ENCODE data around the gene SDK1. TPM values are rescaled to one million over a fixed set of nuclear protein-coding genes. Genes with fewer than 3 reads are reported as not detected.

The SDK1 gene
- total and polyA plus RNA-seq, 10 of the 15 experiments (the other 5 are each of a cell fraction or from before 2014, with no cell fraction given) = 0.14 to 0.33 TPM; not detected in 8

DNA sequence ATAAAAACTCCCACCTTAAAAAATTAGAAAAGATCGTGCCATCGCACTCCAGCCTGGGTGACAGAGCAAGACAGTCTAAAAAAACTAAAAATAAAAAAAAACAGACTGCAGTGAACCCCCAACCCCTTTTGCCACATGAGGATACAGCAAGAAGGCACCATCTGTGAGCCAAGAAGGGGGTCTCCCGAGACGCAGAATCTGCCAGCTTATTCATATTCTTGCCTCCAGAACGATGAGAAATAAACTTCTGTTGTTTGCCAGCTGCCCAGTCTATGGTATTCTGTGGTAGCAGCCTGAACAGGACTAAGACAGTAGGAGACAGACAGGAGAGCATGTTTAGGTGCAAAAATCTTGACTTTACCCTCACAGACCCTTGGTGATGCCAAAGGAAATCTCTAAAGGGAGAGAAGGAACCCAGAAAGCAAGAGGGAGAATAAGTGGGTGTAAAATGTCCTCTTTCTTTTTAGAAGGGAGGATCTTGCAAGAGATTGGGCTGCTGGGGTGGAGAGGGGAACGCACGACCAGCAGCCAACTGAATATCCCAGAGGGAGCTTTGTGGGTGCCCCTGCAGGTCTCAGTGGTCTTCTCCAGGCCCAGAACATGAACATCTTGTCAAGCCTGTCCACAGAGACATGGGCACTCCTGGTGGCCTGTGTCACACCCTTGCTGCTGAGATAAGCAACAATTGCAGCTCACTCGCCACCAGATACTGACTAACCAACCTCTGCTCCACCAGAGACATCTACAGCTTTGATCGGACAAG is 980.4 kb downstream of the SDK1 start:
- in situ Hi-C loops (cut with MboI) = no loop called here
- no peak overlapping the region for H2AFZ ChIP-seq (ENCODE audit: control insufficient read depth, low read depth, low read length)
- DNase-seq (ENCODE audit: low read depth, low spot score) (no peak), FAIRE-seq (no peak), ATAC-seq (no peak)
- CTCF ChIA-PET = no interaction called here
- H3K9me3 ChIP-seq (replicated peaks; ENCODE audit: control insufficient read depth, insufficient read depth, low read length) = no peaks in the 10 kb centered on the region; the same call in 2 of the 3 replicates
- H3K36me3 ChIP-seq (ENCODE audit: control insufficient read depth in 2 of 2, insufficient read depth in 2 of 2, low read length in 1 of 2) = no peaks in the 10 kb centered on the region
- no peaks in the 10 kb centered on the region for H3K4me1 ChIP-seq (ENCODE audit: control insufficient read depth, insufficient read depth, low read length)
- no peaks in the 10 kb centered on the region for H3K79me2 ChIP-seq (ENCODE audit: control insufficient read depth, insufficient read depth, low read length)
- SMC1A ChIA-PET (ENCODE audit: uncharacterized antibody, unreplicated experiment) = no interaction called here
- POLR2A ChIA-PET = no interaction called here
- H3K9ac ChIP-seq (ENCODE audit: control insufficient read depth, insufficient read depth, low read length) = no peak overlapping the region
- no peaks in the 10 kb centered on the region for H3K27me3 ChIP-seq (replicated peaks in 1 of 2; ENCODE audit: control insufficient read depth in 2 of 2, insufficient read depth in 2 of 2, low read length in 1 of 2)
- 37% methylated on average over 9 of the region's 9 CpGs for WGBS (ENCODE audit: insufficient coverage, insufficient replicate concordance, low lambda C conversion rate, missing lambda C conversion rate)
- H3K27ac ChIP-seq (ENCODE audit: control insufficient read depth, insufficient read depth) = no peak overlapping the region
- H3K4me2 ChIP-seq (ENCODE audit: control insufficient read depth, insufficient read depth) = no peak overlapping the region
- BruUV-seq (replicated peaks) = no TSS peak
- no peaks in the 10 kb centered on the region for H4K20me1 ChIP-seq (ENCODE audit: control insufficient read depth, insufficient read depth)
- RAD21 ChIA-PET (ENCODE audit: unreplicated experiment) = no interaction called here
- intact Hi-C loops (cut with micrococcal nuclease; ENCODE audit: unreplicated experiment) = no loop called here
- no peak overlapping the region for H3K4me3 ChIP-seq
- no peak for TF ChIP-seq TBL1XR1 (IDR thresholded peaks at IDR 0.05; ENCODE audit: low read depth, low read length)
- TF ChIP-seq, protein P1, sequence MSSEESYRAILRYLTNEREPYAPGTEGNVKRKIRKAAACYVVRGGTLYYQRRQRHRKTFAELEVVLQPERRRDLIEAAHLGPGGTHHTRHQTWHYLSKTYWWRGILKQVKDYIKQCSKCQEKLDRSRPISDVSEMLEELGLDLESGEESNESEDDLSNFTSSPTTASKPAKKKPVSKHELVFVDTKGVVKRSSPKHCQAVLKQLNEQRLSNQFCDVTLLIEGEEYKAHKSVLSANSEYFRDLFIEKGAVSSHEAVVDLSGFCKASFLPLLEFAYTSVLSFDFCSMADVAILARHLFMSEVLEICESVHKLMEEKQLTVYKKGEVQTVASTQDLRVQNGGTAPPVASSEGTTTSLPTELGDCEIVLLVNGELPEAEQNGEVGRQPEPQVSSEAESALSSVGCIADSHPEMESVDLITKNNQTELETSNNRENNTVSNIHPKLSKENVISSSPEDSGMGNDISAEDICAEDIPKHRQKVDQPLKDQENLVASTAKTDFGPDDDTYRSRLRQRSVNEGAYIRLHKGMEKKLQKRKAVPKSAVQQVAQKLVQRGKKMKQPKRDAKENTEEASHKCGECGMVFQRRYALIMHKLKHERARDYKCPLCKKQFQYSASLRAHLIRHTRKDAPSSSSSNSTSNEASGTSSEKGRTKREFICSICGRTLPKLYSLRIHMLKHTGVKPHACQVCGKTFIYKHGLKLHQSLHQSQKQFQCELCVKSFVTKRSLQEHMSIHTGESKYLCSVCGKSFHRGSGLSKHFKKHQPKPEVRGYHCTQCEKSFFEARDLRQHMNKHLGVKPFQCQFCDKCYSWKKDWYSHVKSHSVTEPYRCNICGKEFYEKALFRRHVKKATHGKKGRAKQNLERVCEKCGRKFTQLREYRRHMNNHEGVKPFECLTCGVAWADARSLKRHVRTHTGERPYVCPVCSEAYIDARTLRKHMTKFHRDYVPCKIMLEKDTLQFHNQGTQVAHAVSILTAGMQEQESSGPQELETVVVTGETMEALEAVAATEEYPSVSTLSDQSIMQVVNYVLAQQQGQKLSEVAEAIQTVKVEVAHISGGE (CRISPR knock-in tag; IDR thresholded peaks at IDR 0.05) = no peak
- TF ChIP-seq, protein P2, sequence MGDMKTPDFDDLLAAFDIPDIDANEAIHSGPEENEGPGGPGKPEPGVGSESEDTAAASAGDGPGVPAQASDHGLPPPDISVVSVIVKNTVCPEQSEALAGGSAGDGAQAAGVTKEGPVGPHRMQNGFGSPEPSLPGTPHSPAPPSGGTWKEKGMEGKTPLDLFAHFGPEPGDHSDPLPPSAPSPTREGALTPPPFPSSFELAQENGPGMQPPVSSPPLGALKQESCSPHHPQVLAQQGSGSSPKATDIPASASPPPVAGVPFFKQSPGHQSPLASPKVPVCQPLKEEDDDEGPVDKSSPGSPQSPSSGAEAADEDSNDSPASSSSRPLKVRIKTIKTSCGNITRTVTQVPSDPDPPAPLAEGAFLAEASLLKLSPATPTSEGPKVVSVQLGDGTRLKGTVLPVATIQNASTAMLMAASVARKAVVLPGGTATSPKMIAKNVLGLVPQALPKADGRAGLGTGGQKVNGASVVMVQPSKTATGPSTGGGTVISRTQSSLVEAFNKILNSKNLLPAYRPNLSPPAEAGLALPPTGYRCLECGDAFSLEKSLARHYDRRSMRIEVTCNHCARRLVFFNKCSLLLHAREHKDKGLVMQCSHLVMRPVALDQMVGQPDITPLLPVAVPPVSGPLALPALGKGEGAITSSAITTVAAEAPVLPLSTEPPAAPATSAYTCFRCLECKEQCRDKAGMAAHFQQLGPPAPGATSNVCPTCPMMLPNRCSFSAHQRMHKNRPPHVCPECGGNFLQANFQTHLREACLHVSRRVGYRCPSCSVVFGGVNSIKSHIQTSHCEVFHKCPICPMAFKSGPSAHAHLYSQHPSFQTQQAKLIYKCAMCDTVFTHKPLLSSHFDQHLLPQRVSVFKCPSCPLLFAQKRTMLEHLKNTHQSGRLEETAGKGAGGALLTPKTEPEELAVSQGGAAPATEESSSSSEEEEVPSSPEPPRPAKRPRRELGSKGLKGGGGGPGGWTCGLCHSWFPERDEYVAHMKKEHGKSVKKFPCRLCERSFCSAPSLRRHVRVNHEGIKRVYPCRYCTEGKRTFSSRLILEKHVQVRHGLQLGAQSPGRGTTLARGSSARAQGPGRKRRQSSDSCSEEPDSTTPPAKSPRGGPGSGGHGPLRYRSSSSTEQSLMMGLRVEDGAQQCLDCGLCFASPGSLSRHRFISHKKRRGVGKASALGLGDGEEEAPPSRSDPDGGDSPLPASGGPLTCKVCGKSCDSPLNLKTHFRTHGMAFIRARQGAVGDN (IDR thresholded peaks at IDR 0.05) = no peak
- TF ChIP-seq IRF4 (IDR thresholded peaks at IDR 0.05; ENCODE audit: low read depth, low read length) = no peak
- TF ChIP-seq STAT1 (conservative IDR thresholded peaks at IDR 0.05) = no peak
- no peak for TF ChIP-seq RELB (IDR thresholded peaks at IDR 0.05; ENCODE audit: low read depth)
- no peak for TF ChIP-seq MEF2A (IDR thresholded peaks at IDR 0.05; ENCODE audit: insufficient read depth, low read depth, low read length)
- TF ChIP-seq CTCF (IDR thresholded peaks at IDR 0.05 in 2 of 3, conservative IDR thresholded peaks at IDR 0.05 in 1 of 3; ENCODE audit: control insufficient read depth in 2 of 3, extremely low read depth in 1 of 3, insufficient read depth in 1 of 3, low read depth in 3 of 3, low read length in 3 of 3) = no peak
- TF ChIP-seq CREB1 (IDR thresholded peaks at IDR 0.05; ENCODE audit: low read depth) = no peak
- no peak for TF ChIP-seq SIN3A (IDR thresholded peaks at IDR 0.05; ENCODE audit: low read depth, low read length)
- TF ChIP-seq BRCA1 (IDR thresholded peaks at IDR 0.05; ENCODE audit: low read depth, low read length) = no peak
- no peak for TF ChIP-seq MEF2B (IDR thresholded peaks at IDR 0.05; ENCODE audit: partially characterized antibody, poor library complexity, severe bottlenecking)
- no peak for TF ChIP-seq EED (IDR thresholded peaks at IDR 0.05; ENCODE audit: low read depth)

Data from GM12878 (cell line).